NCI-H187 (cell line): ENCODE results near the gene LIMK1.
"Not testable (repeated sequence)": the region's sequence is repeated elsewhere in the genome, so short reads cannot be mapped to it uniquely, and the experiment has no call there.

Source experiments
- DNase-seq, 2 experiments: peaks; one replicate each; lab custom pipeline; 2025; lab: John Stamatoyannopoulos, UW

The LIMK1 gene

DNA sequence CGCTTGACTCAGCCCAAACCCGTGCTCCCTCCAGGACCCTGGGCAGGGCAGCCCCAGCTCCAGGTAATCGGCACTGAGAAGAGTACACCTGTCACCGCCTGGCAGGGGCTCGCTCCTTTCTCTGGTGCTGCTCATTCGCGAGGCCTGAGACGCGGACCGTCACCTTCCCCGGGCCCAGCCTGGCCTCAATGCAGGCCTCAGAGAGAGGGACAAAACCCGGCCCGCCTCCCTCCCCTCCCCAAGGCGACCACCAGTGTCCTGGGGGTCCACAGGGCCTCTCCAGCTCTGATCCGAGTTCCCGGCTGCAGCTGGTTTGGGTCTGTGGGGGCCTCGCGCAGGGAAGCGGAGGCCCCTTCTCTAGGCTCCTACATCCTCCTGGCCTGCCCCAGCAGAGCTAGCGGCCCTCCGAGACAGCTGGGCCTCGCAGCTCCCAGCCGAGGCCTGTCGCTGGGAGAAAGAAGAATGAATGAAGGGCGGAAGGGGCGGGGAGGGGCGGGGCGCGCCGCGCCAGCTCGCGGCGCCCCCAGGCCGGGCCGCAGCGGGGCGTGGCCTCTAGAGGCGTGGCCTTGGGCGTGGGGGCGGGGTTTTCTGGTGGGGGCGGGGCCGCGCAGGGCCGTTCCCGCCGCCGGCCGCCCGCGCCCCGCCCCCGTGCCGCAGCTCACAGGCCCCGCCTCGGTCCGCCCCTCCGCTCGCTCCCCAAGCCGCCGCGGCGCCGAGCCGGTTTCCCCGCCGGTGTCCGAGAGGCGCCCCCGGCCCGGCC is at the start of gene LIMK1:
Gene LIMK1 (plus strand): TSS at position 688 of the 760 bp plus-strand sequence. CDS start 187 bp downstream, outside the sequence.
- DNase-seq, result peak; percentile 66 to 78

DNA sequence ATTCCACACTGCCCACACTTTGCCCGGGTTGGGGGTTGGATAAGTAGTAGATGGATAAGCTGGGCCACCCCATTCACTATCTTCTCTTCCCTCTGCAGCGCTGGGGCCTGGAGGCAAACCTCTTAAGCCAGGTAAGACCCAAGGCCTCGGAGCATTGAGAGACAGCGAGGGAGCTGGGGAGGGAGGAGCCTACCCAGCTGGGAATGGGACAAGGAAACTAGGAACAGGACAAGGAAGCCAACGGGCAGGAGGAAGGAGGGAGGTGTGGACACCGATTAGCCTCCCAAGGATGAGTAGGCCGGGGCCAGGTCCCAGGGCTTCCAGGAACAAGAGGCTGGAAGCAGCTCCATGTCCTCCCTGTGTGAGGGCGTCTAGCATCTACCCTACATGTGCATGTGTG is 46.0 kb upstream of the LIMK1 start:
- DNase-seq, result no peak

DNA sequence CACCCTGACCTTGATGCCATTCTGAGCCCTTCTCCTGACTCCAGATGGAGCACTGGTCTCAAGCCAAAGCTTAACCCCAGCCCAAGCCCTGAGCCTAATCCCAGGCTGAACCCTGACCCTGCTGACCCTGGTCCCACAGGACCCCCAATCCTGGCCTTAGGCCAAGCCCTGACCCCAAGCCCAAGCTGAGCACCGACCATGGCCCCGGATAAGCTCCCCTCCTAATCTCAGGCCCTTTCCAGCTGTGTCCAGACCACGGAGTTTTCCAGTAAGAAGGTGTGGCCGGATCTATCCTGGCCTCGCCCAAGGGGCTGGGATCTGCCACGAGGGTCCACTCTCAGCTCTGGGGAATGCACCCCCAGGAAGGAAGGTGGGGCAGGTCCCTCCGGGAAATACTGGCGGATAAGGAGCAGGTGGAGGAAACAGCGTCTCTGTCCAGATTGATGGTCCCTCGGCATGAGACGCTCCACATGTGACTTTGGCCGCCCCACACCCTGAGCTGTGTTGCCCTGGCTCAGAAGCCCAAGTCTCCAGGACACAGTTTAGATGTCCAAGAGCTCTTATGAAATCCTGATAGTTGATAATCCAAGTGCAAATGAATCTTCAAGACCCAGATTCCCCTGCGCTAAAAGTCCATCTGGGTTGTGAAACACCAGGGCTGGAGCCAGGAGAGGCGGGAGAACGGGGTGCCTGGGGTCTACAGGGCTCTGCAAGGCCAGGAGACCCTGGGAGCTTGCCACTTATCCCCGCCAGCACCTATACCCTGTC is 45.2 kb upstream of the LIMK1 start:
- no peak for DNase-seq

- no peak for DNase-seq
Measured at GRCh38 chr7:74039337-74039736, 44.3 kb upstream of the LIMK1 start.

DNA sequence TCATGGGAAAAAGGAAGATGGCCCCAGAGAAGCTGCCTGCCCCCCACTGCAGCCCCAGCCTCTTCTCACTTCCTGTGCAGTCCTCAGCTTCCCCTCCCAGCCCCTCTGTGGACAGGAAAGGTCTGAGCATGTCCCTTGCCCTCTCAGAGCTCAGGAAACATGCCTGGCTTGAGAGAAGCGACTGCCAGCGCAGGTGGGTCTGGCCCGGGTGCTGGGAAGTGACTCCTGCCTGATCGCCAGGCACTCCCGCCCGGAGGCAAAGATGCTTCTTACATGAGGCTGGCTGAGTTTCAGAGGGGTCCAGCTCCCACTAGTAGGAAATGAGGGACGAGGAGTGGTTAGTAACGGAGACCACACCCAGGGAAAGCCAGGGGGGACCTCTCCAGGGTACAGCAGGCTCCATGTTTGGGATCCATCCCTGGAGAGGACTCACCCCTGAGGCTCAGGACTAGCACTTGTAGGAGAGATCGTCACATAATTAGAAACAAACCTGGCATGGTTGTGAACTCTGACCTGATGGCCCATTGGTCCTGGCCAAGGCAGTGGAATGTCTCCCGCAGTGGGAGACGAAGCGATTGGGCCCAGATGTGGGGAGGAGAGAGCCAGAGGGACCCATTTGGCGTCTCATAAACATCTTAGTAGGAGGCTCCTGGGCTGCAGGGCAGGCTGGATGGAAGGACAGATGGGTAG is 43.4 kb upstream of the LIMK1 start:
- no peak for DNase-seq

DNA sequence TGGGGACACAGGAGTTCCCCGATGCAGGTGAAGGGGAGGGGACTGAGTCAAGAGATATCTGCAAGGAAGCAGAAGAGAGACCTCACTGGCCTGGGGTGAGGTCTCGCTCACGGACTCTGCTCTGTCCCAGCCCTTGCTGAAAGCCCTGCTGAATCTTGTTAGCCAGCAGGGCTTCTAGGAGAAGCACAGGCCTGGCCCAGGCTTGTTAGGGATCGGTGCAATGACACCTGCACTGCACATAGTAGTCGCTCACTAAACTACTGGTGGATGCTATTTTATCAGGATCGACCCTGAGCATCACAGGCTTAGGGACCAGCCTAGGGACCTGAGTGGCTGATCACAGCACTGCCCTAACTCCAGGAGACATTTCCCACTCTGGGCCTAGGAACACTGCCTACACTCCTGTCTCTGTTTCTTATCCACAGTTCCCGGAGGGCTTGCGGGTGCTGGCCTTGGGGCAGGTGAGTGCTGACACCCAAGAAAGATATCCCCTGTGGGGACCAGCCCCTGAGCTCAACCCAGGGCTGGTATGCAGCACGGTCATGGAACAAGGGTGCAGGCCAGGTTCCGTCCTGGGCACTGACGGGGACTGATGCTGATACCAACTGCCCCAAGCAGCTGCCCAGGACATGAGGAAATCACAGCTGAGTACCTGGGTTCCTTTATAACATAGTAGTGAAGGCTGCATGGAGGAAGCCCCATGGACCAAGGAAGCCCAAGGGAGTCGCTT is 42.6 kb upstream of the LIMK1 start:
- DNase-seq, result no peak

DNA sequence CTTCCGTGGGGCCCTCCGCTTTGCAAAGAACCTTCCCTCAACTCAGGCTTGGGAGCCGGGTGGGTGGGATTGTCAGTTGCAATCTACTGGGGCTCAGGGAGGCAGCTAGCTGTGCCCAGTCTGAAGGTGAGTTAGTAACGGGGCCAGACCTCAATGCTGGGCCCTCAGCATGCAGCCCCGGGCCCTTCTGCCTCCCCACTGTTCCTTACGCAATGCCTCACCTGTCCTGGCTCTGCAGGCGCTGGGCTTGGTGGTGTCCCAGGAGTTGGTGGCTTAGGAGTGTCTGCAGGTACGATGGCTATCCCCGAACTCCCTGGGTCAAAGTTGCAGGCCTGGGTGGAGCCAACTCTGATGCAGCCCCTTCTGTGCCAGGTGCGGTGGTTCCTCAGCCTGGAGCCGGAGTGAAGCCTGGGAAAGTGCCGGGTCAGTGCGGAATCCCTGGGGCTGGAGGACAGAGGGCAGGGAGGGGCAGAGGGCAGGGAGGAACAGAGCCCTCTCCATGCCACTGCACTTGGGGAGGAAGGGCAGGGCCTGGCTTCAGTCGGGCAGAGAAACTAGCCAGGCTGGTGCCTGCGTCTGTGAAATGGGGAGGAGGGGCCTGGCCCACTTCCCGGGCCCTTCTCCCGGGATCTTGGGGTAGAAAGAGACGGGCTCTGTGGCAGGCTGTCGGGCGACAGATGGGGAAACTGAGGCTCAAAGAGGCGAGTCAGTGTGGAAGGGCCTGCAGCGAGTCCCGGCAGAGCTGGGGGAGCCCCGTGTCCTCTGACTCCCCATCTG is 40.7 kb upstream of the LIMK1 start:
- no peak for DNase-seq

DNA sequence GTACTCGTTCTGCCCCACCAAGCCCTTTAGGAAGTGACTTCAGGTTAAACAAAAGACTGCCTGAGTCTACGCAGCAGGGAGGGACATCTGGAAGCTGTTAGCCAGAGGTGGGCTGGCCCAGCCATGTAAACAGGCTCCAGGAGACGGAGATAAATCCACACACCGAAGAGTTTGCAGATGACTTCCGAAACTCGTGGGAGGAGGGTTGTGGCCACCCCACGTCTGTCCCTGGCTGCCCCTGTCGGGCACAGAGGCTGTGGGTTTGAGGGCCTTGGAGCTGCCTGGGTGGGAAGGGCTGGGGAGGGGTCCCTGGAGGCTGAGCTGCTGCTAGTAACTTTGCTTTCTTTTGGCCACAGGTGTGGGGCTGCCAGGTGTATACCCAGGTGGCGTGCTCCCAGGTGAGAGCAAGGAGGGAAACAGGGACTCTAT is 40.1 kb upstream of the LIMK1 start:
- no peak for DNase-seq

DNA sequence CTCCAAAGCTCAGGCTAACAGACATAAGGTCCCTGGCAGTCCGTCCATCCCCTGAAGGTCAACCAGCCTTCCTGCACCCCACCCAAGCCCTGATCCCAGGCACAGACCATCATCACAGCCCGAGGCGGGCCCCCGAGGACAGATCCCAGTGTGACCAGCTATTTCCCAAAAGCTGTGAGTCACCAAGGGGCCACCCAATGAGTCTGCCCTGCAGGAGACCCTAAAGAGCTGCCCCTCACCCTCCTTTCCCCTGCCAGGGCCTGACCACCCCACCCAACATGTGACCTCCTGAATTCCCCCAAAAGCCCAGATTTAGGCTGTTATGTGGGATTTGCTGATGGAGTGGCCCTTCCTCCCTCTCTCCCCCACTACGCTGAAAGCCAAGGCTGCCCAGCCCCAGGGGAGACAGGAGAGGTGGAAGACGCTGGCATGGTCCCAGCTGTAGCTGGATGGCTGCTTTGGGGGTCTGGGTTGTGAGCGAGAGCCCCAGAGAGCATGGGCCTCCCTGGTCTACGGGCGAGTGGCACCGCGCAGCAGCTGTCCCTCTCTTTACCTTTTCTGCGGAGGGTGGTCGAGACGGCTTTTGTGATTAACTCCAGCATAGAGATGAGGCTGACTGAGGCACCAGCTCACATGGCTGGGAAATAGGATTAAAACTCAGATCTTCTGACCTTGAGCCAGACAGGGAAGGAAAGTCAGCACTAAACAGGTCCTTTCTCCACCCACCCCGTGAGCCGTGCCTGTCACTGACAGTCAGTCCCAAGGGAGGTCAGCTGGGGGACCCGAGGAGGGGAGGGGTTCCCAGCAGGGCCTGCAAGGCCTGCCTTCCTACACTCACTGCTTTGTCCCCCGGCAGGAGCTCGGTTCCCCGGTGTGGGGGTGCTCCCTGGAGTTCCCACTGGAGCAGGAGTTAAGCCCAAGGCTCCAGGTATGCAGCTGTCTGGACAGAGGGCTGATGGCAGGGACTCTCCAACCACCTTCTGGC is 38.9 kb upstream of the LIMK1 start:
- DNase-seq, result no peak

DNA sequence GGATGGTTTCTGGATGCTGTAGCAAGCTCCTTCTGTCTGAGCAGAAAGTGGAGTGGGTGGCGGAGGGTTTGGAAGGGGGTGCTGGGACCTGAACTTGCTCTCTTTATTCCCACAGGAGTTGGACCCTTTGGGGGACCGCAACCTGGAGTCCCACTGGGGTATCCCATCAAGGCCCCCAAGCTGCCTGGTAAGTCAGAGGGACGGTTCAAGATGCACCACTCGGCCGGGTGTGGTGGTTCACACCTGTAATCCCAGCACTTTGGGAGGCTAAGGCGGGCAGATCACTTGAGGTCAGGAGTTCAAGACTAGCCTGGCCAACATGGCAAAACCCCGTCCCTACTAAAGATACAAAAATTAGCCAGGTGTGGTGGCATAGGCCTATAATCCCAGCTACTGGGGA is 37.0 kb upstream of the LIMK1 start:
- DNase-seq, result not testable (repeated sequence)

GRCh38 chr7:74047804-74048380 is 35.7 kb upstream of the LIMK1 start:
- DNase-seq, result no peak

DNA sequence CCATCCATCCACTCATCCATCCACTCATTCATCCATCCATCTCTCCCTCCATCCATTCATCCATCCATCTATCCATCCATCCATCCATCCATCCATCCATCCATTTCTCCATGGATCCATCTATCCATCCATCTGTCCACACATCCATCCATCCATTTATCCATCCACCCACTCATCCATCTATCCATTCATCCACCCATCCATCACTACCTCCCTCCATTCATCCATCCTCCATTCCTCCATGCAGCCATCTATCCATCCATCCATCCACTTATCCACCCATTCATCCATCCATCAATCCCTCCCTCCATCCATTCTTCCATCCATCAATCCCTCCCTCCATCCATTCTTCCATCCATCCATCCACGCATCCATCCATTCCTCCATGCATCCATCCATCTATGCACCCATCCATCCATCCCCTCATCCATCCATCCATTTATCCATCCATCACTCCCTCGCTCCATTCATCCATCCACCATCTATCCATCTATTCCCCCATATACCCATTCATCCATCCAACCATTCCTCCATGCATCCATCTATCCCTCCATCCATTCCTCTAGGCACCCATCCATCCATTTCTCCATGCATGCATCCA is 34.5 kb upstream of the LIMK1 start:
- no peak for DNase-seq

- DNase-seq, result no peak
Measured at GRCh38 chr7:74049997-74050798, 33.4 kb upstream of the LIMK1 start.

GRCh38 chr7:74051193-74051592 is 32.4 kb upstream of the LIMK1 start:
- DNase-seq, result no peak

DNA sequence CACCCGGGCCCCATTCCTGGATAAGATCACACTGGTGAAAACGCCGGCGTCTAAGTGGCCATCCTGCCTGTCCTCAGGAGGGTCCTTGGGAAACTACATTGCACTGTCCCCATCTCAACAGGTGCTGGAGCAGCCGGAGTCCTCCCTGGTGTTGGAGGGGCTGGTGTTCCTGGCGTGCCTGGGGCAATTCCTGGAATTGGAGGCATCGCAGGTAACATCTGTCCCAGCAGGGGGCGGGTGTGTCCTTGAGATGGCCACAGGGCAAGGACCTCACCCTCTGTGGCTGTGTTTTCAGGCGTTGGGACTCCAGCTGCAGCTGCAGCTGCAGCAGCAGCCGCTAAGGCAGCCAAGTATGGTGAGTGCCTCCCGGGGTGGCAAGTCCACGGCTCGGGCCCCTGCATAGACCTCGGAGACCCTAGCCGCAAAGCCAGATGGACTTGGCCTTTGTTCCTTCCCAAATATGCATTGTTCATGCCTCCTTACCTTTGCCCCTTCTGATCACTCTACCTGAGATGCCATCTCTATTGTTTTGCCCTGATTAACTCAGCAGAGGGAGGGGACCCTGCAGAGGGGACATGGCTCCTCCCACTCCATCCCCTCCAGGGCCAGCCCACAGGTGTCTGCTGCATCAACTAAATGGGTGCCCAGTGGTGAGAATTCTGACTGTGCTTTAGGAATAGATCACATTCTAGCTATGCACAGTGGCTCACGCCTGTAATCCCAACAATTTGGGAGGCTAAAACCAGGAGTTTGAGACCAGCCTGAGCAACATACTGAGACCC is 31.8 kb upstream of the LIMK1 start:
- DNase-seq, result no peak

GRCh38 chr7:74052628-74053027 is 31.0 kb upstream of the LIMK1 start:
- no peak for DNase-seq

- no peak for DNase-seq
Measured at GRCh38 chr7:74053589-74054186, 29.9 kb upstream of the LIMK1 start.
